ENCODE results near the gene BSN. TPM values are rescaled to one million over a fixed set of nuclear protein-coding genes. Genes with fewer than 3 reads are reported as not detected.

The BSN gene, protein sequence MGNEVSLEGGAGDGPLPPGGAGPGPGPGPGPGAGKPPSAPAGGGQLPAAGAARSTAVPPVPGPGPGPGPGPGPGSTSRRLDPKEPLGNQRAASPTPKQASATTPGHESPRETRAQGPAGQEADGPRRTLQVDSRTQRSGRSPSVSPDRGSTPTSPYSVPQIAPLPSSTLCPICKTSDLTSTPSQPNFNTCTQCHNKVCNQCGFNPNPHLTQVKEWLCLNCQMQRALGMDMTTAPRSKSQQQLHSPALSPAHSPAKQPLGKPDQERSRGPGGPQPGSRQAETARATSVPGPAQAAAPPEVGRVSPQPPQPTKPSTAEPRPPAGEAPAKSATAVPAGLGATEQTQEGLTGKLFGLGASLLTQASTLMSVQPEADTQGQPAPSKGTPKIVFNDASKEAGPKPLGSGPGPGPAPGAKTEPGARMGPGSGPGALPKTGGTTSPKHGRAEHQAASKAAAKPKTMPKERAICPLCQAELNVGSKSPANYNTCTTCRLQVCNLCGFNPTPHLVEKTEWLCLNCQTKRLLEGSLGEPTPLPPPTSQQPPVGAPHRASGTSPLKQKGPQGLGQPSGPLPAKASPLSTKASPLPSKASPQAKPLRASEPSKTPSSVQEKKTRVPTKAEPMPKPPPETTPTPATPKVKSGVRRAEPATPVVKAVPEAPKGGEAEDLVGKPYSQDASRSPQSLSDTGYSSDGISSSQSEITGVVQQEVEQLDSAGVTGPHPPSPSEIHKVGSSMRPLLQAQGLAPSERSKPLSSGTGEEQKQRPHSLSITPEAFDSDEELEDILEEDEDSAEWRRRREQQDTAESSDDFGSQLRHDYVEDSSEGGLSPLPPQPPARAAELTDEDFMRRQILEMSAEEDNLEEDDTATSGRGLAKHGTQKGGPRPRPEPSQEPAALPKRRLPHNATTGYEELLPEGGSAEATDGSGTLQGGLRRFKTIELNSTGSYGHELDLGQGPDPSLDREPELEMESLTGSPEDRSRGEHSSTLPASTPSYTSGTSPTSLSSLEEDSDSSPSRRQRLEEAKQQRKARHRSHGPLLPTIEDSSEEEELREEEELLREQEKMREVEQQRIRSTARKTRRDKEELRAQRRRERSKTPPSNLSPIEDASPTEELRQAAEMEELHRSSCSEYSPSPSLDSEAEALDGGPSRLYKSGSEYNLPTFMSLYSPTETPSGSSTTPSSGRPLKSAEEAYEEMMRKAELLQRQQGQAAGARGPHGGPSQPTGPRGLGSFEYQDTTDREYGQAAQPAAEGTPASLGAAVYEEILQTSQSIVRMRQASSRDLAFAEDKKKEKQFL (N-terminal part only)
- 1 to 10 TPM in 1 of 3 donors, under 1 TPM in 2; 0.17 to 1.2 (median 0.36) TPM for total RNA-seq
- long read RNA-seq, donor 1: 0 reads
- long read RNA-seq, donor 2: 0 reads

DNA sequence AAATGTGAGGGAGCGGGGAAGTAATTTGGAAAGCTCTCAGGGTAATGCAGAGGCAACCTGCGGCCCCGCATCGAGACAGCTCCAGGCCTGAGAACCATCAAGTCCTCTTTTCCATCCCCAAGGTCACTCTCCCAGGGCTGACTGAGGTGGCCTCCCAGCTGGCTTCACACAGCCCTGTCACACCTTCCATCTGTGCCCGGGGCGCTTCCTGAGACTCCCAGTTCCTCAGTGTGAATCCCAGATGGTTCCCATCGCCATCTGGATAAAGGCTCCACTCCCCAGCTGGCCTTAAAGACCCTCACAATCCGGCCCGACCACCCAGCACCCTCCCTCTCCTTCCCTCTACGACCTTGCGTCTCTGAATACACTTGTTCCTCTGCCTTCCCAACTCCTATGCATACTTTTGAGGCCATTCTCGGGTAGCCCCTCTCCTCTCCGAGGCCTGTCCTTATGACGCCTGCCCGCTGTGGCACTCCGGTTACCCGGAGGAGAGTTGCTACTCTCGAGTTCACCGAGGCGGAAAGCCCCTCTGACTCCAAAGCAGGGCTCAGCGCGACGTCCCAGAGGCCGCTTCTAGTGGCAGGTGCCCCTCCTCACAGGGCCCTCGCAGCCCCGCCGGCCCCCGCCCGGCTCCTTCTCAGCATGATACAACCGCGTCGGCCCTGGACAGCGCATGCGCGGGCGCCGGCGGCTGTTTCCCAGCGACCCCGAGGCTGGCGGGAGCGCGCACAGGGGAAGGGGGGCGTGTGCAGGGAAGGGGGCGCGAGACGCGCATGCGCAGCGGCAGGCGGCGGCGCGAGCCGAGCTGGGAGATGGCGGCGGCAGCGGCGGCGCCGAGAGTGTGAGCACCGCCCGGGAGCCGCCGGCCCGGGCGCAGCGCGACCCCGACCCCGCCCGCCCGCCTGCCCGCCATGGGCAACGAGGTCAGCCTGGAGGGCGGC lies at the start of gene BSN:
Gene BSN (plus strand): TSS at position 786 of the 941 bp plus-strand sequence. CDS start 126 bp downstream, at position 912.
- H3K36me3 ChIP-seq (ENCODE audit: low read depth): no peaks in the 10 kb centered on the region
- TF ChIP-seq, protein P1, sequence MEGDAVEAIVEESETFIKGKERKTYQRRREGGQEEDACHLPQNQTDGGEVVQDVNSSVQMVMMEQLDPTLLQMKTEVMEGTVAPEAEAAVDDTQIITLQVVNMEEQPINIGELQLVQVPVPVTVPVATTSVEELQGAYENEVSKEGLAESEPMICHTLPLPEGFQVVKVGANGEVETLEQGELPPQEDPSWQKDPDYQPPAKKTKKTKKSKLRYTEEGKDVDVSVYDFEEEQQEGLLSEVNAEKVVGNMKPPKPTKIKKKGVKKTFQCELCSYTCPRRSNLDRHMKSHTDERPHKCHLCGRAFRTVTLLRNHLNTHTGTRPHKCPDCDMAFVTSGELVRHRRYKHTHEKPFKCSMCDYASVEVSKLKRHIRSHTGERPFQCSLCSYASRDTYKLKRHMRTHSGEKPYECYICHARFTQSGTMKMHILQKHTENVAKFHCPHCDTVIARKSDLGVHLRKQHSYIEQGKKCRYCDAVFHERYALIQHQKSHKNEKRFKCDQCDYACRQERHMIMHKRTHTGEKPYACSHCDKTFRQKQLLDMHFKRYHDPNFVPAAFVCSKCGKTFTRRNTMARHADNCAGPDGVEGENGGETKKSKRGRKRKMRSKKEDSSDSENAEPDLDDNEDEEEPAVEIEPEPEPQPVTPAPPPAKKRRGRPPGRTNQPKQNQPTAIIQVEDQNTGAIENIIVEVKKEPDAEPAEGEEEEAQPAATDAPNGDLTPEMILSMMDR (IDR thresholded peaks at IDR 0.05): no peak
- no peaks in the 10 kb centered on the region for H3K9me3 ChIP-seq
- no peaks in the 10 kb centered on the region for H3K4me1 ChIP-seq (ENCODE audit: low read depth)
- DNase-seq (peak; percentile 80 to 87 (median 87)), ATAC-seq (peak; percentile 93)
- intact Hi-C loops (cut with DNase I, micrococcal nuclease): no loop called here
- peak within 1 kb of the TSS; percentile 9 for H3K4me3 ChIP-seq

DNA sequence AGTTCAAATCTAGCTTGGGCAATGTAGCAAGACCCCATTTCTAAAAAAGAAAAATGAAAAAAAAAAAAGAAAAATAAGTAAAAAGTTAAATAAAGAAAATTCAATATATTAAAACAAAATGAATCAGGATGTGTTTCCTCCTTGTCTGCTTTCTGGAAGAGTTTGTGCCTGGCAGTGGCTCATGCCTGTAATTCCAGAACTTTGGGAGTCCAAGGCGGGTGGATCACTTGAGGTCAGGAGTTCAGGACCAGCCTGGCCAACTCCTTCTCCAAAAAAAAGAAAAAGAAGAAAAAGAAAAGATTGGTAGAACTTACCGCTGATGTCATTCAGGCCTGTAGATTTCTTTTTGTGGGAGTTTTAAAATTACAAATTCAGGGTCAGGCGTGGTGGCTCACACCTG lies 47.4 kb upstream of the BSN start:
- Histone ChIP-seq H3K9me3 (no peaks in the 10 kb centered on the region), H3K4me1 (ENCODE audit: low read depth) (no peaks in the 10 kb centered on the region), H3K4me3 (no peak overlapping the region), H3K36me3 (ENCODE audit: low read depth) (no peaks in the 10 kb centered on the region)
- TF ChIP-seq, protein P1 (IDR thresholded peaks at IDR 0.05): no peak
- intact Hi-C loops (cut with DNase I, micrococcal nuclease): no loop called here
- no peak for ATAC-seq
- DNase-seq: no peak

DNA sequence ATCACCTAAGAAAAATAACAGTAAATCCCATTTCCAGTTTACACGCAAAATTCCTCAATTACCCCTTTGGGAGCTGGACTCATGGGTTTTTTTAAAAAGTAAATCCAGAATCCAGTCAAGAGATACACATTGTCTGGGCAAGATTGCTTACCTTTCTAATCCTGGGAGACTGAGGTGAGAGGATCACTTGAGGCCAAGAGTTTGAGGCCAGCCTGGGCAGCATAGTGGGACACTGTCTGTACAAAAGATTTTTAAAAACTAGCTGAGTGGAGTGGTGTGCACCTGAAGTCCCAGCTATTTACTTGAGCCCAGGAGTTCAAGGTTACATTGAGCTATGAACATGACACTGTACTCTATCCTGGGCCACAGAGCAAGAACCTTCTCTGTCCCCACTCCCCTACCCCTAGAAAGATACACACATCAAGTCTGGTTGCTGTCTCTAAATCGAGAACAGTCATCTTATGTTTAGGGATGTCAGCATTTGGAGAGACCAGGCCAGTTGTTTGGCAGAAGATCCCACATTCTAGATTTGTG lies 45.2 kb upstream of the BSN start:
- DNase-seq (no peak), ATAC-seq (no peak)
- Histone ChIP-seq H3K9me3 (no peaks in the 10 kb centered on the region), H3K4me3 (no peak overlapping the region), H3K4me1 (ENCODE audit: low read depth) (no peaks in the 10 kb centered on the region), H3K36me3 (ENCODE audit: low read depth) (no peaks in the 10 kb centered on the region)
- intact Hi-C loops (cut with DNase I, micrococcal nuclease): no loop called here
- TF ChIP-seq, protein P1 (IDR thresholded peaks at IDR 0.05): no peak

- intact Hi-C loops (cut with DNase I, micrococcal nuclease): no loop called here
- DNase-seq (no peak), ATAC-seq (no peak)
- H3K9me3 ChIP-seq: no peaks in the 10 kb centered on the region
- TF ChIP-seq, protein P1 (IDR thresholded peaks at IDR 0.05): no peak
- no peaks in the 10 kb centered on the region for H3K36me3 ChIP-seq (ENCODE audit: low read depth)
- H3K4me3 ChIP-seq: no peak overlapping the region
- no peaks in the 10 kb centered on the region for H3K4me1 ChIP-seq (ENCODE audit: low read depth)
Observed at GRCh38 chr3:49511639-49512038, 42.6 kb upstream of the BSN start.
